GM18868 (cell line): Measurements from ENCODE around the gene CS.

Source experiments
- ATAC-seq: cut with Tn5 transposase; IDR thresholded peaks from one replicate; pipeline ENCODE4 v1.9.1; 2021; ENCODE audit warnings: mild to moderate bottlenecking, moderate library complexity; ENCODE audit not compliant: unreplicated experiment

The CS gene

GRCh38 chr12:56253091-56253490 lies 47.0 kb downstream of the CS start:
- ATAC-seq = no peak

GRCh38 chr12:56252649-56253048 lies 47.5 kb downstream of the CS start:
- ATAC-seq = no peak

- ATAC-seq = no peak
These were observed 51.4 kb downstream of the CS start for GRCh38 chr12:56248711-56249110.

DNA sequence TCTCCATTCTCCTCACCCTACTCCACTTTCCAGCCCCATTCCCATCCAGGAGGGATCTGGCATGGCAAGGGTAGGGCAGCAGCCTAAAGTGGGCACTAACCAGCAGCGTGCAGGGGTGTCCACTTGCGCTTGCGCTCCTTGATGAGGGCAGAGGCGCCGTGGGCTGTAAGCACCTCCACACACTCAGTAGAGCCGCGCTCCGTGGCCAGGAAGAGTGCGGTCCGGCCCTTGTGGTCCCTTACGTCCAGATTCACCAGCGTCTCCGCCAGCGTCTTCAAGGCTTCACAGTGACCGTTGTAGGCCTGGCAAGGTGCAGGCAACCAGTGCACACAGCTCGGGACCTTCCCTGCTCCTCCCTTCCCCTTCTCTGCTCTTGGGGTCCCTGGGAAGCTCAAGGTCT lies 52.2 kb downstream of the CS start:
- ATAC-seq = no peak

DNA sequence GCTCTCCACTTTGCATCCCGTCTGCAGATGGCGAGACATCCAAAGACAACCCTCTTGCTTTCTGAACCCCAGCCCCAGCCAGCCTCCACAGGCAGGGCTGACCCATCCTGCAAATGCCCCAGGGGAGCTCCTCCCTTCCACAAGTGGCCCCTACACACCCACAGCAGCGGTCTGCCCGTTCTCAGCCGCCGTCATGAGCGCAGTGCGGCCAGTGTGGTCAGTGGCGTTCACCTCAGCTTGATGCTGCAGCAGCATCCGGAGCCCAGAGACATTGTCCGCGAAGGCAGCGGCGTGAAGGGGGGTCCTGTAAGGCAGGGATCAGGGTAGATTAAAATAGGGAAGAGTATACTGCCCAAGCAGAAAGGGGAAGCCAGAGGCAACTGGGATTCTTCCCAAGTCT lies 55.6 kb downstream of the CS start:
- no peak for ATAC-seq

GRCh38 chr12:56243731-56244181 lies 56.4 kb downstream of the CS start:
- no peak for ATAC-seq

DNA sequence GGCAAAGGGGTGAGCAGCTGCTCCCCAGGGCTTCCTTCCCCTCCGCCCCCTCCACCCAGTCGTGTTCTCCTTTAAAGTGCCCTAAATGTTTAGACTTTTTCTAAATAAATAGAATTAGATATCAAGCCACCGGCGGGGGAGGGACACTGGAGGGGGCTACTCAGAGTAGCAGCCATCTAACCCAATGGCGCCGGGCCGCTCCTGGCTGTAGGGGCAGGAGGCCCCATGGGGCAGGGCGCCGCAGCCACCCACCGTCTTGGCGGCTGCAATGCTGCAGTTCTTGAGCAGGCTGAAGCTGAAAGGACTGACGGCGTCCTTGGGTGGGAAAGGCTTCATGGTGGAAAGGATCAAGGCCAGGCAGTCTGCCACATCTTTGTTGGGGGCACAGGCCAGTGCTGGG lies 57.1 kb downstream of the CS start:
- no peak for ATAC-seq

GRCh38 chr12:56241424-56242303 lies 58.5 kb downstream of the CS start:
- no peak for ATAC-seq

- ATAC-seq = no peak
These were observed 62.6 kb downstream of the CS start for GRCh38 chr12:56237552-56237951.

DNA sequence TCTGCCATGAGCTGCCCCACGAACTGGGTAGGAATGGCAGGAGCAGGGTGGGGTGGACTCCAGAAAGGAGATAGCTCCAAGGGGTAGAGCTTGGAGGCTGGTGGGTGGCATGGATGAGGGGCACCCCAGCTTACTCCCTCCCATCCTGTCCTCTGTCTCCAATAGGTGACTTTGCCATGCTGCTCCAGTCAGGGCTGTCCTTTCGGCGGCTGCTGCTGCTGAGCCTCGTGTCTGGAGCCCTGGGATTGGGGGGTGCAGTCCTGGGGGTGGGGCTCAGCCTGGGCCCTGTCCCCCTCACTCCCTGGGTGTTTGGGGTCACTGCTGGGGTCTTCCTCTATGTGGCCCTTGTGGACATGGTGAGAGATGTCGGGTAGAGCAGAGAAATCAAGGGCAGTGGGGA lies 63.1 kb downstream of the CS start:
- no peak for ATAC-seq

- ATAC-seq = no peak
These were observed 64.0 kb downstream of the CS start for GRCh38 chr12:56236091-56236490.

DNA sequence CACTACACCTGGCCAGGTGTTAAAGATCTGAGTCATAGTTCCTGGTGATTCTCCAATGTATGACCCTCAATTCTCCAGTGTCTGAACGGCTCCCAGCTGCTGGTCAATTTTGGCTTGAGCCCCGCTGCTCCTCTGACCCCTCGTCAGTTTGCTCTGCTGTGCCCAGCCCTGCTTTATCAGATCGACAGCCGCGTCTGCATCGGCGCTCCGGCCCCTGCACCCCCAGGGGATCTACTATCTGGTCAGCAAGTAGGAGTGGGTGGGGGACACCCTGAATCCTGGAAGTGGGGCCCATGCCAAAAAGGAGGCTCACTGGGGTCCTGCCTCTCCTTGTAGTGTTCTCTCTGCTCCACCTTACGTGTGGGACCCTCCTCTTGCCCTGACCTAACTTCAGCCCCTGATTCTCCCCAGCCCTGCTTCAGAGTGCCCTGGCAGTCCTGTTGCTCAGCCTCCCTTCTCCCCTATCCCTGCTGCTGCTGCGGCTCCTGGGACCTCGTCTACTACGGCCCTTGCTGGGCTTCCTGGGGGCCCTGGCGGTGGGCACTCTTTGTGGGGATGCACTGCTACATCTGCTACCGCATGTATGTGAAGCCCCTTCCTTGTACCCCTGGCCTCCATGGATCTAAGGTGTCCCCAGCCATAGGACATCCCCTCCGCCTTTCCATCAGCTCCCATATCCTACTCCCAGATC lies 65.2 kb downstream of the CS start:
- ATAC-seq = no peak

DNA sequence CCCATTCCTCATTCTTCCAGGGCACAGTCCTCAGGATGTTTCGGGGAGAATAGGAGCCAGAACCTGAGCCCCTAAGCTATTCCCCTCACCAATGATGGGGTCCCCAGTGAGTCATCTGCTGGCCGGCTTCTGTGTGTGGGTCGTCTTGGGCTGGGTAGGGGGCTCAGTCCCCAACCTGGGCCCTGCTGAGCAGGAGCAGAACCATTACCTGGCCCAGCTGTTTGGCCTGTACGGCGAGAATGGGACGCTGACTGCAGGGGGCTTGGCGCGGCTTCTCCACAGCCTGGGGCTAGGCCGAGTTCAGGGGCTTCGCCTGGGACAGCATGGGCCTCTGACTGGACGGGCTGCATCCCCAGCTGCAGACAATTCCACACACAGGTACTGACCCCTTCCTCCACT lies 68.9 kb downstream of the CS start:
- no peak for ATAC-seq

- no peak for ATAC-seq
These were observed 69.5 kb downstream of the CS start for GRCh38 chr12:56230432-56231183.

DNA sequence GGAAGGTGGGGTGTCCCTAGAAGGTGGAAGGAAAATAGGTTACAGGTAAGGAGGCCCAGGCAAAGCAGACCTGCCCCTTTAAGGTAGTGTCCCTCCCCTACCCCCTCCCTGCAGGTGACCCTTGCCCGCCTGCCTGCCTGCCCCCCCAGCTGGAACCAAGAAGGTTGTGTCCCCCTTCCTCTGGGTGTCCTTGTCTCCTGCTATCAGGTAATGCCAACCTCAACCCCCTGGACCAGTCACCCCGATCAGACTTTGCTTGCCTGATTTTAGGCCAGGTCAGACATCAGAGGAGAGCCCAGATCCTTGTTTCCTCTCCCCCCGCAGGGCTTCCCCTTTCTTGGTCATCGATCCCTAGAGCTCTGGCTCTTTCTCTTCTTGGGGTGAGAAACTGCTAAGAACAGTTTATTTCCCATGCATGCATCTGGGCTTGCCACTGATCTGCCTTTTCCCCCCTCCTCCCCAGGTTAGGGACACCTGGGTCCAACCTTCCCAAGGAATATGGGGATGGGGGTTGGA lies 70.2 kb downstream of the CS start, which contains the start of gene SLC39A5:
Gene SLC39A5 (plus strand): TSS at position 136 of the 516 bp plus-strand sequence. CDS start 1,224 bp downstream, outside the sequence.
- ATAC-seq = no peak

DNA sequence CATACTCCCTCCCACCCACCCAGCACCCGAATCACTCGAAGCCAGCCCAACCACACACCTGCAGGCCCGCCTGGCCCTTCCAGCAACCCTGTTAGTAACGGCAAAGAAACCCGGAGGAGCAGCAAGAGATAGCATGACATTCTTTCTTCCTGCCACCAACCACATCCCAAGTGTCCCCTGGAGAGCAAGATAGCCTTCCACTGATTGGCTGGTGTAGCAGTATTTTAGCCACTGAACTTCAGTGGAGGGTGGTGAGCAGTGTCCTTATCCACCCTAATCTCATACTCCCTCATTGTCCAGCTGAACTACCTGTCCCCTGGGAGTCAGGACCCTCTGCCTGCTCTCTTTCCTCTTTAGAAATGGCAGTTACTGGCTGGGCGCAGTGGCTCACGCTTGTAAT lies 71.0 kb downstream of the CS start:
- no peak for ATAC-seq

GRCh38 chr12:56224954-56225353 lies 75.2 kb downstream of the CS start:
- ATAC-seq = no peak

DNA sequence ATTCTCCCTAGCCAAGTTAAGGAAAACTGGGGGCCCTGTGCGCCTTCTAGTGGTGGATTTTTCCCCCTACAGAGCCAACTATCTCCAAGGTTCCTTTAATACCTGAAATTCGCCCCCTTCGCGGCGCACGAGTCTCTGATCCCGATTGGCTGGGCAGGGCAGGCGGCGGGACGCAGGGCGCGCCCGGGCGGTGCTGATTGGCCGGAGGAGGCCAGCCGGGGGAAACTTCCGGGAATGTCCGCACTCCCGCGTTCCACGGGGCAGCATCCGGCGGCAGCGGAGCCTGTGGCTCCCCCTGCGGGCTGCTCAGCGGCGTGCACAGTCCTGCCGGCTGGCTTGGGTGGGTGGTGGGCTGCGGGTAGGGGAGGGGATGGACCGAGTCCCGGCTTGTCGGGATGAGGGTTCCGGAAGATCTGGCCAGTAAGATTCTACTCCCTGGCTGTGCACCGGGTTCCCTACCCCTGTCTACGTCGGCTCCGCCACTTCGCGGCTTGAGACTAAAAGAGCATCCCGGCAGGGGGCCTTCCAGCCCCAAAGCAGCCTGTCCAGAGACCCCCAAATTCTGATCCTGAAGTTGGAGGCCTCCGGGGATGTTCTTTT lies 75.9 kb downstream of the CS start, which contains the start of gene NABP2:
Gene NABP2 (plus strand): TSS at position 241 of the 600 bp plus-strand sequence. CDS start 515 bp downstream, outside the sequence.
- peak; percentile 73 for ATAC-seq

- no peak for ATAC-seq
These were observed 76.5 kb downstream of the CS start for GRCh38 chr12:56223571-56224101.

- ATAC-seq = no peak
These were observed 77.6 kb downstream of the CS start for GRCh38 chr12:56222531-56222895.
